ENCODE data around the gene EFNA5.

DNA sequence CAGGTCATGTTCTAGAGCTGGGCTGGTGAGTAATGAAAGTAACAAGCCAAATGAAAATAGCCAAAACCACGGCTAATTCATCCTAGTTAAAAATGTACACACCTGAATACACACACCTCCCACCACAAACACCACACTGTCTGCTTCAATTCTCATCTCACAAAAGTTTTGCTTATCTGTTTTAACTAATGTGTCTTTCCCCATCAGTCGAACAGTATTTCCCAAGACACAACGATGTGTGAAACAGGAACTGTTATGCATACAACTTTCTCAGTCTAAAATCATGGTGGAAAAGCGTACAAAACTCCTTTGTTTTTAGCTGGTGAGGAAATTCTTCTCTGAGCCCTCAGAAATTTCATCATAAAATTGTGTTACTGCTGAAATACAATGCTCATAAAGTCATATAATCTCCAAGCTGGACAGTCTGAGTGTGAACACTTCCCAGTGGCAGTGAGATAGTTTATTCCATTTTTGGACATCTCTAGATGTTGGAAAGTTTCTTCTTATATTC is 242.4 kb downstream of the EFNA5 start:
- TF ChIP-seq, protein P1, sequence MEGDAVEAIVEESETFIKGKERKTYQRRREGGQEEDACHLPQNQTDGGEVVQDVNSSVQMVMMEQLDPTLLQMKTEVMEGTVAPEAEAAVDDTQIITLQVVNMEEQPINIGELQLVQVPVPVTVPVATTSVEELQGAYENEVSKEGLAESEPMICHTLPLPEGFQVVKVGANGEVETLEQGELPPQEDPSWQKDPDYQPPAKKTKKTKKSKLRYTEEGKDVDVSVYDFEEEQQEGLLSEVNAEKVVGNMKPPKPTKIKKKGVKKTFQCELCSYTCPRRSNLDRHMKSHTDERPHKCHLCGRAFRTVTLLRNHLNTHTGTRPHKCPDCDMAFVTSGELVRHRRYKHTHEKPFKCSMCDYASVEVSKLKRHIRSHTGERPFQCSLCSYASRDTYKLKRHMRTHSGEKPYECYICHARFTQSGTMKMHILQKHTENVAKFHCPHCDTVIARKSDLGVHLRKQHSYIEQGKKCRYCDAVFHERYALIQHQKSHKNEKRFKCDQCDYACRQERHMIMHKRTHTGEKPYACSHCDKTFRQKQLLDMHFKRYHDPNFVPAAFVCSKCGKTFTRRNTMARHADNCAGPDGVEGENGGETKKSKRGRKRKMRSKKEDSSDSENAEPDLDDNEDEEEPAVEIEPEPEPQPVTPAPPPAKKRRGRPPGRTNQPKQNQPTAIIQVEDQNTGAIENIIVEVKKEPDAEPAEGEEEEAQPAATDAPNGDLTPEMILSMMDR (IDR thresholded peaks at IDR 0.05), result no peak
- no peak for TF ChIP-seq POLR2AphosphoS5 (IDR thresholded peaks at IDR 0.05)
- no peak for TF ChIP-seq POLR2A (IDR thresholded peaks at IDR 0.05)

Data from prostate gland (tissue), 2 donors.